ENCODE data around the gene ACVR1B. TPM values are rescaled to one million over a fixed set of nuclear protein-coding genes. Genes with fewer than 3 reads are reported as not detected.

ACVR1B gene
- 1 to 10 TPM; 5.9 to 9.6 (median 6.6) TPM for total RNA-seq
- total RNA-seq (2013): 4.5 TPM

GRCh38 chr12:51951199-51951842 is at the start of gene ACVR1B:
Gene ACVR1B (plus strand): TSS chr12:51951699. CDS start chr12:51951744, 45 bp downstream.
- peak; percentile 93 to 98 (median 96) for ATAC-seq
- Histone ChIP-seq H3K27ac (ENCODE audit: low read length) (peak within 1 kb of the TSS; percentile 36), H3K36me3 (ENCODE audit: control insufficient read depth, insufficient read depth, low read length) (no peaks in the 10 kb centered on the region), H3K9me3 (ENCODE audit: control insufficient read depth, insufficient read depth, low read length) (no peaks in the 10 kb centered on the region), H3K4me1 (ENCODE audit: control insufficient read depth, insufficient read depth, low read length) (peaks cover 12% of the 10 kb centered on the region), H3K4me3 (ENCODE audit: low read length) (peak within 1 kb of the TSS; percentile 85), H3K27me3 (ENCODE audit: control insufficient read depth, insufficient read depth, low read length) (no peaks in the 10 kb centered on the region)
- peaks cover 16 to 20% of the 10 kb centered on the region in 2 donors for H3K27me3 Mint-ChIP-seq (ENCODE audit: low read depth in 2 of 2)
- TF ChIP-seq, protein P1, sequence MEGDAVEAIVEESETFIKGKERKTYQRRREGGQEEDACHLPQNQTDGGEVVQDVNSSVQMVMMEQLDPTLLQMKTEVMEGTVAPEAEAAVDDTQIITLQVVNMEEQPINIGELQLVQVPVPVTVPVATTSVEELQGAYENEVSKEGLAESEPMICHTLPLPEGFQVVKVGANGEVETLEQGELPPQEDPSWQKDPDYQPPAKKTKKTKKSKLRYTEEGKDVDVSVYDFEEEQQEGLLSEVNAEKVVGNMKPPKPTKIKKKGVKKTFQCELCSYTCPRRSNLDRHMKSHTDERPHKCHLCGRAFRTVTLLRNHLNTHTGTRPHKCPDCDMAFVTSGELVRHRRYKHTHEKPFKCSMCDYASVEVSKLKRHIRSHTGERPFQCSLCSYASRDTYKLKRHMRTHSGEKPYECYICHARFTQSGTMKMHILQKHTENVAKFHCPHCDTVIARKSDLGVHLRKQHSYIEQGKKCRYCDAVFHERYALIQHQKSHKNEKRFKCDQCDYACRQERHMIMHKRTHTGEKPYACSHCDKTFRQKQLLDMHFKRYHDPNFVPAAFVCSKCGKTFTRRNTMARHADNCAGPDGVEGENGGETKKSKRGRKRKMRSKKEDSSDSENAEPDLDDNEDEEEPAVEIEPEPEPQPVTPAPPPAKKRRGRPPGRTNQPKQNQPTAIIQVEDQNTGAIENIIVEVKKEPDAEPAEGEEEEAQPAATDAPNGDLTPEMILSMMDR (IDR thresholded peaks at IDR 0.05): no peak
- H3K4me1 Mint-ChIP-seq: peaks cover 16 to 35% of the 10 kb centered on the region in 2 donors
- WGBS (ENCODE audit: insufficient coverage): under 1% methylated on average over 86 of the region's 86 CpGs
- no peaks in the 10 kb centered on the region for H3K9me3 Mint-ChIP-seq
- peak; percentile 79 to 96 for DNase-seq
- intact Hi-C loops (cut with micrococcal nuclease): no loop called here
- peak within 1 kb of the TSS; percentile 79 to 89 for H3K27ac Mint-ChIP-seq
- H3K36me3 Mint-ChIP-seq: no peaks in the 10 kb centered on the region
- H3K4me3 Mint-ChIP-seq: peak within 1 kb of the TSS; percentile 97

DNA sequence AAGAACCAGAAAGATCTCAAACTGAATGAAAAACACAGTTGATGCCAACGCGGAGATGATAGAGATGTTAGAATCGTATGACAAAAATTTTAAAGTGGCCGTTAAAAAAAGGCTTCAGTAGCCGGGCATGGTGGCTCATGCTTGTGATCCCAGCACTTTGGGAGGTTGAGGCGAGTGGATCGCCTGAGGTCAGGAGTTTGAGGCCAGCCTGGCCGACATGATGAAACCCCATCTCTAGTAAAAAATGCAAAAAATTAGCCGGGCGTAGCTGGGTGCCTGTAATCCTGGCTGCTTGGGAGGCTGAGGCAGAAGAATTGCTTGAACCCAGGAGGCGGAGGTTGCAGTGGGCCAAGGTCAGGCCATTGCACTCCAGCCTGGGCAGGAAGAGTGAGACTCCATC is 49.6 kb upstream of the ACVR1B start:
- ATAC-seq (no peak), DNase-seq (no peak)
- 97% methylated on average over 11 of the region's 11 CpGs for WGBS (ENCODE audit: insufficient coverage)
- no peaks in the 10 kb centered on the region for H3K4me1 ChIP-seq (ENCODE audit: control insufficient read depth, insufficient read depth, low read length)
- Mint-ChIP-seq H3K27ac (no peak overlapping the region), H3K9me3 (no peaks in the 10 kb centered on the region), H3K4me3 (no peak overlapping the region), H3K4me1 (no peaks in the 10 kb centered on the region), H3K27me3 (ENCODE audit: low read depth in 2 of 2) (peaks cover 10 to 18% of the 10 kb centered on the region in 2 donors), H3K36me3 (no peaks in the 10 kb centered on the region)
- H3K4me3 ChIP-seq (ENCODE audit: low read length): no peak overlapping the region
- H3K27me3 ChIP-seq (ENCODE audit: control insufficient read depth, insufficient read depth, low read length): no peaks in the 10 kb centered on the region
- H3K9me3 ChIP-seq (ENCODE audit: control insufficient read depth, insufficient read depth, low read length): no peaks in the 10 kb centered on the region
- H3K36me3 ChIP-seq (ENCODE audit: control insufficient read depth, insufficient read depth, low read length): no peaks in the 10 kb centered on the region
- no peak overlapping the region for H3K27ac ChIP-seq (ENCODE audit: low read length)
- intact Hi-C loops (cut with micrococcal nuclease): no loop called here
- TF ChIP-seq, protein P1 (IDR thresholded peaks at IDR 0.05): no peak

DNA sequence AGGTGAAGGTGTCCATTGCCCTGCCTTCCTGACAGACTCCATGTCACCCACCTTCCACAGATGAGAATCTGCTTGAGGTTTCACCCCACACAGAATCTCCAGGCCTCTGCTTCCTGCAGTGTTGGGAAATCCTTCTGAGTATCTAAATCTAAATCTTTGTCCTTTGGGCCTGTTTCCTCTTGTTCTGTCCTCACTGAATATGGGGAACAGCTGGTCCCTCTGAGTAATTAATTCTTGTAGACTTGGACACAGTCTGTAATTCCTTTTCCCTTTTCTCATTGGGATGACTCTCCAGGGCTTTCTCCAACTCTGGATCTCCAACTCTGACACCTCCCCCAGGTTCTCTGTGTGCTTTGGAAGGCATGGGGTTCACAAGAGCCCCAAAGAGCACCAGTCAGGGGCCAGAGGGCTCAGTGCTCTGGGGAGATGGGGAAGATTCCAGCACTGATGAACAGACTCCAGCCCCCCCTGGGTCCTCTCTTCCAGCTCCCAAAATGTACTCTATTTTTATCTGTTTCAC is 46.5 kb upstream of the ACVR1B start:
- ATAC-seq: no peak
- H3K4me3 Mint-ChIP-seq: no peak overlapping the region
- H3K27me3 Mint-ChIP-seq (ENCODE audit: low read depth in 2 of 2): peaks cover 20 to 36% of the 10 kb centered on the region in 2 donors
- H3K4me1 Mint-ChIP-seq: no peaks in the 10 kb centered on the region
- no peak overlapping the region for H3K27ac Mint-ChIP-seq
- Histone ChIP-seq H3K4me3 (ENCODE audit: low read length) (no peak overlapping the region), H3K27me3 (ENCODE audit: control insufficient read depth, insufficient read depth, low read length) (peaks cover 8% of the 10 kb centered on the region), H3K36me3 (ENCODE audit: control insufficient read depth, insufficient read depth, low read length) (no peaks in the 10 kb centered on the region), H3K9me3 (ENCODE audit: control insufficient read depth, insufficient read depth, low read length) (no peaks in the 10 kb centered on the region), H3K27ac (ENCODE audit: low read length) (no peak overlapping the region), H3K4me1 (ENCODE audit: control insufficient read depth, insufficient read depth, low read length) (no peaks in the 10 kb centered on the region)
- intact Hi-C loops (cut with micrococcal nuclease): no loop called here
- H3K9me3 Mint-ChIP-seq: no peaks in the 10 kb centered on the region
- no peaks in the 10 kb centered on the region for H3K36me3 Mint-ChIP-seq
- TF ChIP-seq, protein P1 (IDR thresholded peaks at IDR 0.05): no peak
- no peak for DNase-seq
